Liver (tissue), 9 donors: ENCODE results near the gene BANP. TPM values are rescaled to one million over a fixed set of nuclear protein-coding genes. Genes with fewer than 3 reads are reported as not detected.

Experiments
- DNase-seq: peaks from one replicate; pipeline ENCODE4 v3.0.0-alpha.2; 2017; ENCODE audit warnings: low spot score
- H3K27ac ChIP-seq, 2 donors: one replicate each; pipeline ENCODE4 v1.7.0; 2013; ENCODE audit warnings: inconsistent platforms in 2 of 2, low read length in 2 of 2, control low read depth in 1 of 2, low read depth in 1 of 2, mild to moderate bottlenecking in 1 of 2
- H3K27me3 ChIP-seq, 4 donors: one replicate each; pipeline versions ENCODE4 v1.6.1 to v1.7.0; 2013; ENCODE audit warnings: low read length in 3 of 4, inconsistent platforms in 1 of 4, mild to moderate bottlenecking in 1 of 4, moderate library complexity in 1 of 4; ENCODE audit not compliant: control insufficient read depth in 4 of 4, insufficient read depth in 4 of 4
- H3K36me3 ChIP-seq, 4 donors: one replicate each; pipeline versions ENCODE4 v1.6.1 to v1.7.0; 2013; ENCODE audit warnings: low read length in 3 of 4, mild to moderate bottlenecking in 3 of 4, low read depth in 1 of 4, moderate library complexity in 1 of 4; ENCODE audit not compliant: control insufficient read depth in 4 of 4, insufficient read depth in 3 of 4
- H3K4me1 ChIP-seq, 4 donors: one replicate each; pipeline versions ENCODE4 v1.6.1 to v1.7.0; 2013; ENCODE audit warnings: low read length in 3 of 4, mild to moderate bottlenecking in 3 of 4, moderate library complexity in 1 of 4; ENCODE audit not compliant: control insufficient read depth in 4 of 4, insufficient read depth in 4 of 4
- H3K4me3 ChIP-seq, 3 donors: one replicate each; pipeline versions ENCODE4 v1.6.1 to v1.7.0; 2013; ENCODE audit warnings: low read length in 3 of 3, control low read depth in 1 of 3, low read depth in 1 of 3, mild to moderate bottlenecking in 1 of 3
- H3K9ac ChIP-seq, 2 donors: one replicate each; pipeline ENCODE4 v1.7.0; 2013; ENCODE audit warnings: low read length in 2 of 2, mild to moderate bottlenecking in 2 of 2, moderate library complexity in 2 of 2, control low read depth in 1 of 2, low read depth in 1 of 2
- H3K9me3 ChIP-seq, 4 donors: one replicate each; pipeline versions ENCODE4 v1.6.1 to v1.7.0; 2013; ENCODE audit warnings: low read length in 3 of 4; ENCODE audit not compliant: control insufficient read depth in 4 of 4
- ATF3 ChIP-seq: IDR thresholded peaks from 2 replicates; pipeline ENCODE4 v1.6.1; 2016; ENCODE audit warnings: antibody characterized with exemption
- EGR1 ChIP-seq, 2 donors: IDR thresholded peaks; 2 replicates each; pipeline ENCODE4 v1.6.1; 2016 to 2018; ENCODE audit warnings: antibody characterized with exemption in 2 of 2, low read depth in 2 of 2
- FOXA1 ChIP-seq: IDR thresholded peaks from 2 replicates; pipeline ENCODE4 v1.6.1; 2016; ENCODE audit warnings: antibody characterized with exemption
- FOXA2 ChIP-seq: IDR thresholded peaks from 2 replicates; pipeline ENCODE4 v1.6.1; 2016; ENCODE audit warnings: antibody characterized with exemption
- GABPA ChIP-seq, 2 donors: IDR thresholded peaks in 1 of 2; conservative IDR thresholded peaks in 1 of 2; 2 replicates each; pipeline ENCODE4 v1.6.1; 2016; ENCODE audit warnings: antibody characterized with exemption in 2 of 2, mild to moderate bottlenecking in 1 of 2, moderate library complexity in 1 of 2
- HNF4A ChIP-seq, 2 donors: conservative IDR thresholded peaks; 2 replicates each; pipeline ENCODE4 v1.6.1; 2016; ENCODE audit warnings: antibody characterized with exemption in 2 of 2, mild to moderate bottlenecking in 2 of 2
- HNF4G ChIP-seq: IDR thresholded peaks from 2 replicates; pipeline ENCODE4 v1.6.1; 2016; ENCODE audit warnings: antibody characterized with exemption
- JUND ChIP-seq, 2 donors: IDR thresholded peaks; 2 replicates each; pipeline ENCODE4 v1.6.1; 2016; ENCODE audit warnings: antibody characterized with exemption in 2 of 2
- NR2F2 ChIP-seq: IDR thresholded peaks from 2 replicates; pipeline ENCODE4 v1.6.1; 2016; ENCODE audit warnings: antibody characterized with exemption
- RAD21 ChIP-seq, 2 donors: IDR thresholded peaks; 2 replicates each; pipeline ENCODE4 v1.6.1; 2016; ENCODE audit warnings: antibody characterized with exemption in 2 of 2, mild to moderate bottlenecking in 2 of 2
- RXRA ChIP-seq, 2 donors: IDR thresholded peaks; 2 replicates each; pipeline ENCODE4 v1.6.1; 2017 to 2018; ENCODE audit warnings: antibody characterized with exemption in 2 of 2, mild to moderate bottlenecking in 1 of 2
- SP1 ChIP-seq: IDR thresholded peaks from 2 replicates; pipeline ENCODE4 v1.6.1; 2018; ENCODE audit warnings: antibody characterized with exemption, mild to moderate bottlenecking
- TAF1 ChIP-seq: conservative IDR thresholded peaks from 2 replicates; pipeline ENCODE4 v1.6.1; 2016; ENCODE audit warnings: antibody characterized with exemption, mild to moderate bottlenecking
- YY1 ChIP-seq: IDR thresholded peaks from 2 replicates; pipeline ENCODE4 v1.6.1; 2016; ENCODE audit warnings: antibody characterized with exemption, mild to moderate bottlenecking
- ZBTB33 ChIP-seq: IDR thresholded peaks from 2 replicates; pipeline ENCODE4 v1.6.1; 2016; ENCODE audit warnings: antibody characterized with exemption
- WGBS: extraction: QIAGEN DNeasy Blood & Tissue Kit; methylation state at CpG from one replicate; pipeline ENCODE4 v1.1.7; 2013; 5-methylcytosine and 5-hydroxymethylcytosine counted together
- polyA plus RNA-seq, 2 donors: library from polyadenylated mRNA; stranded (reverse) in 1 of 2; unstranded in 1 of 2; fragments of 200-250 nt in 1 of 2; fragments of >200 nt in 1 of 2; fragmentation: Nextera tagmentation in 1 of 2; extraction: Ambion mirVana in 1 of 2; gene quantifications; one replicate each; pipeline versions ENCODE4 v1.2.1 to v1.2.3, GENCODE V29; 2013 to 2015
- total RNA-seq, 2 donors: library from RNA; depleted of rRNA; stranded (reverse); fragments of >200 nt; gene quantifications; one replicate each; pipeline ENCODE4 v1.2.3, GENCODE V29; 2014
- TF ChIP-seq, protein P1 (sequence below): IDR thresholded peaks from 2 replicates; pipeline ENCODE4 v1.6.1; 2016; ENCODE audit warnings: antibody characterized with exemption
- TF ChIP-seq, protein P2 (sequence below): IDR thresholded peaks from 2 replicates; pipeline ENCODE4 v1.6.1; 2016; ENCODE audit warnings: antibody characterized with exemption, mild to moderate bottlenecking
- donor health status: healthy.
- donor health status: healthy.
- donor health status: healthy.
- donor health status: healthy.
- donor health status: healthy.

BANP gene
- total and polyA plus RNA-seq, 4 donors = 4.9 to 20.7 (median 13.7) TPM

DNA sequence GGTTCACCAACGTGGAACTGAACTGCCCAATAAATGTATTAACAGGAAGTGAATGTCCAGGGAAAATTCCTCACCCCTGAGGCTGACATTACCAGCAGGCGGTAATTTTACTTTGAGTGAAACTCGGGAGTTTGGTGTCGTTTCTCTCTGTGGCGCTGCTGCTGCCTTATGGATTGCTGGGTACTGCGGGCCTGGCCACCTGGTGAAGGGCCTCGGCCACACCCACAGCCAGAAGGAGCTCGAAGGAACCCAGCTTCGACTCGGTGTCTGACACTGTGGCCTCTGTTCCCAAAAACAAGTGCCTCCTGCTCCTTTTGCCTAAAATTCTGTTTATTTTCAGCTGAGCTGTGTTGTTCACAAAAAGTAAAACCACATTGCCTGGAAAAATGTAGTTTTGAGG lies 115.0 kb downstream of the BANP start:
- TF ChIP-seq FOXA2 (no peak), ATF3 (no peak), RXRA (IDR thresholded peaks at IDR 0.05) (no peak), SP1 (no peak), HNF4G (no peak), EGR1 (IDR thresholded peaks at IDR 0.05; ENCODE audit: low read depth in 2 of 2) (no peak), YY1 (no peak), RAD21 (IDR thresholded peaks at IDR 0.05) (no peak), TAF1 (no peak), ZBTB33 (no peak)
- TF ChIP-seq, protein P1, sequence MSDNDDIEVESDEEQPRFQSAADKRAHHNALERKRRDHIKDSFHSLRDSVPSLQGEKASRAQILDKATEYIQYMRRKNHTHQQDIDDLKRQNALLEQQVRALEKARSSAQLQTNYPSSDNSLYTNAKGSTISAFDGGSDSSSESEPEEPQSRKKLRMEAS = no peak
- TF ChIP-seq, protein P2, sequence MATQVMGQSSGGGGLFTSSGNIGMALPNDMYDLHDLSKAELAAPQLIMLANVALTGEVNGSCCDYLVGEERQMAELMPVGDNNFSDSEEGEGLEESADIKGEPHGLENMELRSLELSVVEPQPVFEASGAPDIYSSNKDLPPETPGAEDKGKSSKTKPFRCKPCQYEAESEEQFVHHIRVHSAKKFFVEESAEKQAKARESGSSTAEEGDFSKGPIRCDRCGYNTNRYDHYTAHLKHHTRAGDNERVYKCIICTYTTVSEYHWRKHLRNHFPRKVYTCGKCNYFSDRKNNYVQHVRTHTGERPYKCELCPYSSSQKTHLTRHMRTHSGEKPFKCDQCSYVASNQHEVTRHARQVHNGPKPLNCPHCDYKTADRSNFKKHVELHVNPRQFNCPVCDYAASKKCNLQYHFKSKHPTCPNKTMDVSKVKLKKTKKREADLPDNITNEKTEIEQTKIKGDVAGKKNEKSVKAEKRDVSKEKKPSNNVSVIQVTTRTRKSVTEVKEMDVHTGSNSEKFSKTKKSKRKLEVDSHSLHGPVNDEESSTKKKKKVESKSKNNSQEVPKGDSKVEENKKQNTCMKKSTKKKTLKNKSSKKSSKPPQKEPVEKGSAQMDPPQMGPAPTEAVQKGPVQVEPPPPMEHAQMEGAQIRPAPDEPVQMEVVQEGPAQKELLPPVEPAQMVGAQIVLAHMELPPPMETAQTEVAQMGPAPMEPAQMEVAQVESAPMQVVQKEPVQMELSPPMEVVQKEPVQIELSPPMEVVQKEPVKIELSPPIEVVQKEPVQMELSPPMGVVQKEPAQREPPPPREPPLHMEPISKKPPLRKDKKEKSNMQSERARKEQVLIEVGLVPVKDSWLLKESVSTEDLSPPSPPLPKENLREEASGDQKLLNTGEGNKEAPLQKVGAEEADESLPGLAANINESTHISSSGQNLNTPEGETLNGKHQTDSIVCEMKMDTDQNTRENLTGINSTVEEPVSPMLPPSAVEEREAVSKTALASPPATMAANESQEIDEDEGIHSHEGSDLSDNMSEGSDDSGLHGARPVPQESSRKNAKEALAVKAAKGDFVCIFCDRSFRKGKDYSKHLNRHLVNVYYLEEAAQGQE = no peak
- DNase-seq = no peak
- Histone ChIP-seq H3K9ac (no peak overlapping the region), H3K27me3 (no peaks in the 10 kb centered on the region), H3K9me3 (no peaks in the 10 kb centered on the region), H3K4me1 (no peaks in the 10 kb centered on the region), H3K4me3 (no peak overlapping the region), H3K36me3 (peaks cover 1 to 31% (median 14%) of the 10 kb centered on the region in 4 donors), H3K27ac (no peak overlapping the region)
- WGBS = 95% methylated on average over 10 of the region's 10 CpGs

DNA sequence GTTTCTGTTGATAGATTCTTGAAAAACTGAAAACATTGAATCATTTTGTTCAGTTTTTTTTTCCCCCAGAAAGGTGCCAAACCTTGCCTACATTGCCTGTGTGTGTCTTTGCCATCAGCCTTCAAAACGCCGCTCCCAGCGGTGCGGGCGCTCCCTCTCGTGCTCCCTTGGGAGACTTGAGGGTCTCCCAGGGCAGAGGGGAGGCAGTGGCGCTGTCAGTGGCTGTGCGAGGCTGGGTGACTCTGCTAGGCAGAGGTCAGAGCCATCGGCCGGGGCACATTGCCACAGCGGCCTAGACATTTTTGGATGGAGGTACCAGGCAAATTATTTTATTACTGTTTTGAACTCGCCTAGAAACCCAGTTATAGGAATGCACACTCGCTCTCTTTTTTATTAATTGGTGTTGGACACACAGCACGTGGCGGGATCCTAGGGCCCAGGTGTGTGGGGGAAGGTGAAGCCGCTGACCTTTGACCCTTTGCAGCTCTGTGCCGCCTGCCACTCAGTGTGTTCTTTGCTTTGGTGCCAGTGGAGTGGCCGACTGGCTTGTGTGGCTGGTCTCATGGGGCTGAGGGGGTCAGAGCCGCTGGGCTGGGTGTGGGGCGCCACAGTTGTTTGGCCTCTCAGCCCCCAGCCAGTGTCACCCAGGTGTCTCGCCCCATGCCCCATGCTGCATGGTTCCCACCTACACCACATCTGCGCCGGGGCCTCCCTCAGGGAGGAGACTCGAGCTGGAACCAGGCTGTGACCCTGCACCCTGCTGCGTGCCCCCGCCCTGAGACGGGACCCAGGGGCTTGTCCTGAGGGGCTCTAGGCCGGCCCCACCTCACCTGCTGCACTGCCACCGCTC lies 115.7 kb downstream of the BANP start:
- H3K4me3 ChIP-seq = no peak overlapping the region
- TF ChIP-seq RAD21 (IDR thresholded peaks at IDR 0.05) = no peak
- TF ChIP-seq NR2F2 = peak; percentile 24
- no peak for TF ChIP-seq FOXA1
- TF ChIP-seq JUND (IDR thresholded peaks at IDR 0.05) = no peak
- TF ChIP-seq GABPA (IDR thresholded peaks at IDR 0.05 in 1 of 2, conservative IDR thresholded peaks at IDR 0.05 in 1 of 2) = no peak
- no peak for TF ChIP-seq FOXA2
- TF ChIP-seq ZBTB33 = no peak
- no peak for TF ChIP-seq HNF4G
- TF ChIP-seq HNF4A (conservative IDR thresholded peaks at IDR 0.05) = peak in 1 of 2 donors; percentile 27
- TF ChIP-seq, protein P2 = no peak
- TF ChIP-seq SP1 = no peak
- no peak for TF ChIP-seq EGR1 (IDR thresholded peaks at IDR 0.05; ENCODE audit: low read depth in 2 of 2)
- 91% methylated on average over 29 of the region's 29 CpGs for WGBS
- peaks cover 1 to 34% (median 14%) of the 10 kb centered on the region in 4 donors for H3K36me3 ChIP-seq
- no peak overlapping the region for H3K9ac ChIP-seq
- H3K27me3 ChIP-seq = no peaks in the 10 kb centered on the region
- H3K9me3 ChIP-seq = no peaks in the 10 kb centered on the region
- DNase-seq = no peak
- H3K27ac ChIP-seq = no peak overlapping the region
- no peaks in the 10 kb centered on the region for H3K4me1 ChIP-seq
